ENCODE measurements around the gene TPM2.

DNA sequence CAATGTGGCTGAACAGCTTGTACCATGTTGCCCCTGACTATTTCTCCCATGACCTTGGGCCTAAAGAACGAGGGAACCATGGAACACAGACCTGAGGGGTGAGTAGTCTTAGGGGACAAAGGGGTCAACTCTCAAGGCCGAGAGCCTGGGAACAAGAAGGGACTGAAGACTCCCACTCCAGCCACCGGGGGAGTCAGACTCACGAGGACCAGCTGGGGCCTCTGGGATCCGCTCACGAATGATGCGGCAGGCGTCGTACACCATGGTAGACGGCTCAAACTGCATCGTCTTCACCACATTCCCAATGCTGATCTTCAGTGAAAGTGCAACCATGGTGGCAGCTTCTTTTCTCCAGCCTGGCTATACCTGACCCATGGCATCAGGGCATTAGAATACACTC is 35.6 kb upstream of the TPM2 start:
- TF ChIP-seq KAT7 (CRISPR knock-in tag; IDR thresholded peaks at IDR 0.05; ENCODE audit: borderline replicate concordance) (no peak), CBX2 (IDR thresholded peaks at IDR 0.05; ENCODE audit: insufficient read depth, low read length, poor library complexity, severe bottlenecking) (no peak), POLR2A (conservative IDR thresholded peaks at IDR 0.05) (no peak), SMARCE1 (IDR thresholded peaks at IDR 0.05) (no peak), SMARCA5 (IDR thresholded peaks at IDR 0.05) (no peak), POLR2AphosphoS5 (IDR thresholded peaks at IDR 0.05; ENCODE audit: control insufficient read depth, insufficient read depth, low read depth, low read length) (no peak), HDAC2 (IDR thresholded peaks at IDR 0.05) (no peak)
- TF ChIP-seq, protein P1, sequence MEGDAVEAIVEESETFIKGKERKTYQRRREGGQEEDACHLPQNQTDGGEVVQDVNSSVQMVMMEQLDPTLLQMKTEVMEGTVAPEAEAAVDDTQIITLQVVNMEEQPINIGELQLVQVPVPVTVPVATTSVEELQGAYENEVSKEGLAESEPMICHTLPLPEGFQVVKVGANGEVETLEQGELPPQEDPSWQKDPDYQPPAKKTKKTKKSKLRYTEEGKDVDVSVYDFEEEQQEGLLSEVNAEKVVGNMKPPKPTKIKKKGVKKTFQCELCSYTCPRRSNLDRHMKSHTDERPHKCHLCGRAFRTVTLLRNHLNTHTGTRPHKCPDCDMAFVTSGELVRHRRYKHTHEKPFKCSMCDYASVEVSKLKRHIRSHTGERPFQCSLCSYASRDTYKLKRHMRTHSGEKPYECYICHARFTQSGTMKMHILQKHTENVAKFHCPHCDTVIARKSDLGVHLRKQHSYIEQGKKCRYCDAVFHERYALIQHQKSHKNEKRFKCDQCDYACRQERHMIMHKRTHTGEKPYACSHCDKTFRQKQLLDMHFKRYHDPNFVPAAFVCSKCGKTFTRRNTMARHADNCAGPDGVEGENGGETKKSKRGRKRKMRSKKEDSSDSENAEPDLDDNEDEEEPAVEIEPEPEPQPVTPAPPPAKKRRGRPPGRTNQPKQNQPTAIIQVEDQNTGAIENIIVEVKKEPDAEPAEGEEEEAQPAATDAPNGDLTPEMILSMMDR (IDR thresholded peaks at IDR 0.05 in 2 of 3, conservative IDR thresholded peaks at IDR 0.05 in 1 of 3; ENCODE audit: insufficient read depth in 2 of 3, low read depth in 1 of 3, low read length in 3 of 3): 0 out of 6 replicates have a peak, but pooled peaks of 1 of the 3 experiments have one; percentile 20
